Subcutaneous abdominal adipose tissue (tissue), 5 donors: ENCODE results near the gene GNPAT.

Experiments used
- H3K27ac ChIP-seq: one replicate; pipeline ENCODE4 v1.7.0; 2013; ENCODE audit warnings: low read depth, mild to moderate bottlenecking, inconsistent platforms, low read length, moderate library complexity
- H3K27me3 ChIP-seq, 5 donors: one replicate each; pipeline ENCODE4 v1.7.0; 2013; ENCODE audit warnings: low read length in 5 of 5, inconsistent platforms in 1 of 5; ENCODE audit not compliant: control insufficient read depth in 5 of 5, insufficient read depth in 4 of 5
- H3K36me3 ChIP-seq, 5 donors: one replicate each; pipeline ENCODE4 v1.7.0; 2013; ENCODE audit warnings: low read length in 5 of 5; ENCODE audit not compliant: control insufficient read depth in 5 of 5, insufficient read depth in 5 of 5
- H3K4me1 ChIP-seq, 5 donors: one replicate each; pipeline ENCODE4 v1.7.0; 2013; ENCODE audit warnings: low read length in 5 of 5, mild to moderate bottlenecking in 3 of 5, moderate library complexity in 1 of 5; ENCODE audit not compliant: control insufficient read depth in 5 of 5, insufficient read depth in 5 of 5
- H3K4me3 ChIP-seq, 5 donors: one replicate each; pipeline ENCODE4 v1.7.0; 2013; ENCODE audit warnings: low read length in 5 of 5, low read depth in 1 of 5
- H3K9ac ChIP-seq, 5 donors: one replicate each; pipeline ENCODE4 v1.7.0; 2013; ENCODE audit warnings: low read length in 5 of 5, mild to moderate bottlenecking in 4 of 5, moderate library complexity in 3 of 5
- H3K9me3 ChIP-seq, 5 donors: one replicate each; pipeline ENCODE4 v1.7.0; 2013; ENCODE audit warnings: low read length in 5 of 5; ENCODE audit not compliant: control insufficient read depth in 5 of 5
- donor health status: healthy.
- donor health status: healthy.
- donor health status: healthy.
- donor health status: healthy.
- donor health status: healthy.

Gene GNPAT

DNA sequence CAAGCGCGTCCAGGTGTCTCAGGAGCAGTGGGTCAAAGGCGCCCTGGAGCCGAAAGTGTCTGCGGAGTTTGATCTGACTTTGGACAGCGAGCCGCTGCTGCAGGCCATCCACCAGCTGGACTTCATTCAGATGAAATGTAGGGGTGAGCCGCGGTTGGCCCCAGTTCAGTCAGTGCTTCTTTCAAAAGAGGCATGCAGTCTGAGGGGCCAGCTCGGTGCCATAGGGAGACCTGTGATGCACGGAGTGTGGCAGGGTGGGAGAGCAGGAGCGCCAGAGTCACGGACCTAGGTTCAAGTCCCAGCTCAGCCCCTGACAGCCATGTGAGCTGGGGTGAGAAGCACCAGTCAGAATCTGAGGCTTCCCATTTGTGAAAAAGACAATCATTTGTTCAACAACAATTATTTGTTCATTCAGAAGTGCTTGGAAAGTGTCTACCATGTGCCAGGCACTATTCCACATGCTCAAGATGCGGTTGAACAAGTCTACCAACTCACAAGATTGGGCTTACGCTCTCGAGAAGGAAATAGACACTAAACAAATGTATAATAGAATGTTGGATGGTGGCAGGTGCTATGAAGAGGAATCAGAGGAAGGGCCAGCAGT is 39.5 kb upstream of the GNPAT start:
- Histone ChIP-seq H3K4me3 (no peak overlapping the region), H3K27me3 (peaks cover 0 to 3% (median 0%) of the 10 kb centered on the region in 5 donors), H3K27ac (no peak overlapping the region), H3K9me3 (no peaks in the 10 kb centered on the region), H3K4me1 (peaks cover 0 to 18% (median 6%) of the 10 kb centered on the region in 5 donors), H3K36me3 (no peaks in the 10 kb centered on the region), H3K9ac (no peak overlapping the region)

DNA sequence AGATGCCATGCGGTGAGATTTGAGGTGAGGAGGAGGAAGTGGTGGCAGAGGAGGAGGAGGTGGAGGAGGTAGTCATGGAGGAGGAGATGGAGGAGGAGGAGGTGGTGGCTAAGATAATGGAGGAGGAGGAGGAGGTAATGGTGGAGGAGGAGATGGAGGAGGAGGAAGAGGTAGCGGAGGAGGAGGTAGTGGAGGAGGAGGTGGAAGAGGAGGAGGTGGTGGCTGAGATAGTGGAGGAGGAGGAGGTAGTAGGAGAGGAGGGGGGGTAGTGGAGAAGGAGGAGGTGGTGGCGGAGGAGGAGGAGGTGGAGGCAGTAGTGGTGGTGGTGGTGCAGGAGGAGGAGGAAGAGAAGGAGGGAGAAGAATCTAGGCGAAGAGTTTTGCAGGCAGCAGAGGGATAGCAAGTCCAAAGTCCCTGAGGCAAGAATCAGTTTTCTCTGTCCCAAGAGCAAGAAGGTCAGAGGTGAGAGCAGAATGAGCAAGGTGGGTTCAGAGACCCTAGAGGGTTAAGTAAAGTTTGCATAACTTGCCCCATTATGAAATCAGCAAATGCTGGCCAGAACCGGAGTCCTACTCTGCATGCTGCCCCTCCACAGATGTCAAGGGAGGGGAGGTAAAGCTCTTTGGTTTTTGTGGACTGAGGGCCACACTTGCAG is 38.9 kb upstream of the GNPAT start:
- Histone ChIP-seq H3K9me3 (no peaks in the 10 kb centered on the region), H3K4me3 (no peak overlapping the region), H3K9ac (no peak overlapping the region), H3K4me1 (peaks cover 0 to 18% (median 6%) of the 10 kb centered on the region in 5 donors), H3K36me3 (no peaks in the 10 kb centered on the region), H3K27ac (no peak overlapping the region), H3K27me3 (peaks cover 0 to 3% (median 0%) of the 10 kb centered on the region in 5 donors)

DNA sequence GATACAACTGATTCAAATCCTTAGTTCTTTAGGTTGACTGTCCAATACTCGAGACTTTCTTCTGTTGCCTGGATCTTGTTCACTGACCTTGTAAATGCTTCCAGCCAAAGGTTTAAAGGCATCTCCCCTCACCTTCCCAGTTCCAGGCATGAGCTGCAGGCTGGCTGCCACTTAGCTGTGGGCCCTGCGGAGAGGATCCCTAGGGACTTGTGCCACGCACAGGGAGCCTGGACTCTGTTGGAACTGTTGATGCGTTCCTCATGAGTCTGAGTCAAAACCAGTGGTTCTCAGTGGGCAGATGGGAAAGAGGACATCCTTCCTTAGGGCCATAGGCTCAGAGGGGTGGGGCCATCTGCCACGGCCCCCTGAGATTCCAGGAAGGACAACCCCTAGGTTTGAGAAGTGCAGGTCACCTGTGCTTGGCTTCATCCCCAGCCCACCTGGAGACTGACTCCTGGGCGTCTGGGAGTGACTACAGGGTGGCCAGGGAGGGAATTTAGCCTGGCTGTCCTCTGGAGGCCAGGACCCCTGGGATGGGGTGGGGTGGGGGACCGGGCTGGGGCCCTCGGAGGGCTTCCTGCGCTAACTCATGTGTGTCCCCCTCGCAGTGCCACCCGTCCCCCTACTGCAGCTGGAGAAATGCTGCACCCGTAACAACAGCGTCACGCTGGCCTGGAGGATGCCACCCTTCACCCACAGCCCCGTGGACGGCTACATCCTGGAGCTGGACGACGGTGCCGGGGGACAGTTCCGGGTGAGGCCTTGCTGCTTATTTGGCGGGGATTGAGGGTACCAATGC is 37.6 kb upstream of the GNPAT start:
- peaks cover 0 to 3% (median 0%) of the 10 kb centered on the region in 5 donors for H3K27me3 ChIP-seq
- no peak overlapping the region for H3K4me3 ChIP-seq
- H3K9me3 ChIP-seq = no peaks in the 10 kb centered on the region
- H3K36me3 ChIP-seq = no peaks in the 10 kb centered on the region
- H3K4me1 ChIP-seq = peaks cover 0 to 18% (median 6%) of the 10 kb centered on the region in 5 donors
- H3K27ac ChIP-seq = no peak overlapping the region
- H3K9ac ChIP-seq = no peak overlapping the region

DNA sequence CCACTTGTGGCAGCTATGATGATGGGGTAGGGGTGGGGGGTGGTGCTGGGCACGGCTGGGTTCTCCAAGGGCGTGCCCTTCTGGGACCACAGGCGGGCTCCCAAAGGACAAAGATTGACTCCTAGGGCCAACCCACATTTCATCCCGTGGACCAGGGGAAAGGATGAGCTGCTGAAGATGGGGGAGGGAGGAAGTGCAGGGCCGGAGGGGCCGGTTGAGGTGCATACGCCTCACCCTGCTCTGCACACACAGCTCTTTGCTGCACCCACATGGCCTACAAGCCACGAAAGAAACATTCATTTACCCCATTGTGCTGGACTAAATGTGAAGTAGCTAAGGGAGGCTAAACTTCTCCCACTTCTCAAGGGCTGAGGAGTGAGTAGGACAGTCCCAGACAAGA is 34.2 kb upstream of the GNPAT start:
- Histone ChIP-seq H3K9me3 (no peaks in the 10 kb centered on the region), H3K4me3 (no peak overlapping the region), H3K36me3 (no peaks in the 10 kb centered on the region), H3K9ac (no peak overlapping the region), H3K27ac (no peak overlapping the region), H3K4me1 (peaks cover 0 to 16% (median 11%) of the 10 kb centered on the region in 5 donors), H3K27me3 (peaks cover 0 to 3% (median 0%) of the 10 kb centered on the region in 5 donors)

DNA sequence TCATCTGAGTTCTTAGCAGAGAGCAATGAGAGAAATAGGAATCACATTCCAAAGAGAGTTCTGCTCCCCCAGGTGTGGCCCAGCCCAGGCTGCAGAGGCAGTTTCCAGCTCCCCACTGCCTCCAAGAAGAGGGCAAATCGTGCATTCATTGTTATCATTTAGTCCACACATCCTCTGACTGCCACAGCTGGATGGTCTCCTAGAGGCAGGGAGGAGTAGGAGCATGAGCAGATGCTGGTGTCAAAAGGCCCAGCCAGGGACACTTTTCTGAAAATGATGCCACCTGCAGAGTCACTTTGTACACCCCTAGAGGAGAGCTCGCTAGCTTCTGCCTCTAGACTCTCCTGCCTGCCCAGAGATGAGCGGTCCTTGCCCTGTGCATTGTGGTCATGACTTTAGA is 33.6 kb upstream of the GNPAT start:
- no peak overlapping the region for H3K27ac ChIP-seq
- H3K4me1 ChIP-seq = peaks cover 0 to 12% (median 11%) of the 10 kb centered on the region in 5 donors
- peaks cover 0 to 3% (median under 1%) of the 10 kb centered on the region in 5 donors for H3K27me3 ChIP-seq
- no peaks in the 10 kb centered on the region for H3K36me3 ChIP-seq
- H3K9ac ChIP-seq = no peak overlapping the region
- H3K4me3 ChIP-seq = no peak overlapping the region
- no peaks in the 10 kb centered on the region for H3K9me3 ChIP-seq

DNA sequence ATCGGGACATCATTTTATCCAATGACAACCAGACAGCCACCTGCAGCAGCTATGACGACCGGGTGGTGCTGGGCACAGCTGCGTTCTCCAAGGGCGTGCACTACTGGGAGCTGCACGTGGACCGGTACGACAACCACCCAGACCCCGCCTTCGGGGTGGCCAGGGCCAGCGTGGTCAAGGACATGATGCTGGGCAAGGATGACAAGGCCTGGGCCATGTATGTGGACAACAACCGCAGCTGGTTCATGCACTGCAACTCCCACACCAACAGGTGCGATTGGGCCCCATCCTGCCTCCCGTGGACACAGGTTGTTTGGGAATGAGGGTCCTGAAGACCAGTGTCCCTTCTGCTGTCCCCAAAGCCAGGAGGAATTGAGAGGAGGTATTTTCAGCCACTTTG is 32.0 kb upstream of the GNPAT start:
- Histone ChIP-seq H3K27ac (no peak overlapping the region), H3K4me1 (peaks cover 0 to 8% (median 7%) of the 10 kb centered on the region in 5 donors), H3K9ac (no peak overlapping the region), H3K4me3 (no peak overlapping the region), H3K27me3 (peaks cover 0 to 10% (median 6%) of the 10 kb centered on the region in 5 donors), H3K9me3 (no peaks in the 10 kb centered on the region), H3K36me3 (no peaks in the 10 kb centered on the region)

DNA sequence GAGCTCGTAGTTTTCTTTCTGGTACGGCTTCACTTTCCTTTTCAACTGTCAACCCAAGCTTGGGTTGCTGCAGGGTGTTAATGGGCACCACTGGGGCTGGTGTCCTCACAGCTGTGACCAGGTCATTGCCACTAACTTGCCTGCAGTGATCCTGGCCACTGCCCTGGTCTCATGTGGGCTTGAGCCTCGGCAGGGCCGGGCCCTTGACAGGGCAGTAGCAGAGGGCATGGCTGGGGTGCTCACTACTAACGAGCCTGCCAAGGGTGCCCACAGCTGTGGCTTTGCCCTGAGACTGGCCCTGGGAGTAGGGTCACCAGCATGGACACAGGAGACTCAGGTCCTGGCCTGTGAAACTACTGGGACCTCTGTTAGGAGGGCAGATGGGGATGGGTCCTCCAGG is 31.5 kb upstream of the GNPAT start:
- H3K4me3 ChIP-seq = no peak overlapping the region
- H3K4me1 ChIP-seq = peaks cover 0 to 8% (median 7%) of the 10 kb centered on the region in 5 donors
- no peak overlapping the region for H3K27ac ChIP-seq
- H3K9ac ChIP-seq = no peak overlapping the region
- H3K27me3 ChIP-seq = peaks cover 0 to 12% (median 6%) of the 10 kb centered on the region in 5 donors
- H3K36me3 ChIP-seq = no peaks in the 10 kb centered on the region
- H3K9me3 ChIP-seq = no peaks in the 10 kb centered on the region

DNA sequence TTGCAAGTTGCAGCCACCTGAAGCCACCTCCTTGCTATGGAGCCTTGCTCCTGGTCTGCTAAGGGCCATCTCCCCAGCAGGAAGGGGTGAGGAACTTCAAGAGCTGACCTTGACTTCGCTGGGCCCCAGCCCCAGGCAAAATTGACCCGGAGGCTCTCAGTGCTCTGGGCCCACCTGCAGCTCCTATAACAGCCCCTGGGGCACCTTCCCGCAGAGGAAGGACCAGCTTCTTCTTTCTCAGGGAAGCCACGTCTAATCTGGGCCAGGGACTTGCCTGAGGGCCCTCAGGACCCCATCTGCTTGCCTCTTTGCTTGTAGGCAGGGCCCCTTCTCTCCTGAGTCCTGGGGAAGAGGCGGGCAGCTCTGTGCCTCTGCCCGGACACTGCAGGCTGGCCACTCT is 30.9 kb upstream of the GNPAT start:
- Histone ChIP-seq H3K27ac (no peak overlapping the region), H3K4me1 (peaks cover 0 to 8% (median 7%) of the 10 kb centered on the region in 5 donors), H3K4me3 (no peak overlapping the region), H3K9ac (no peak overlapping the region), H3K9me3 (no peaks in the 10 kb centered on the region), H3K27me3 (peaks cover 0 to 12% (median 8%) of the 10 kb centered on the region in 5 donors), H3K36me3 (no peaks in the 10 kb centered on the region)

DNA sequence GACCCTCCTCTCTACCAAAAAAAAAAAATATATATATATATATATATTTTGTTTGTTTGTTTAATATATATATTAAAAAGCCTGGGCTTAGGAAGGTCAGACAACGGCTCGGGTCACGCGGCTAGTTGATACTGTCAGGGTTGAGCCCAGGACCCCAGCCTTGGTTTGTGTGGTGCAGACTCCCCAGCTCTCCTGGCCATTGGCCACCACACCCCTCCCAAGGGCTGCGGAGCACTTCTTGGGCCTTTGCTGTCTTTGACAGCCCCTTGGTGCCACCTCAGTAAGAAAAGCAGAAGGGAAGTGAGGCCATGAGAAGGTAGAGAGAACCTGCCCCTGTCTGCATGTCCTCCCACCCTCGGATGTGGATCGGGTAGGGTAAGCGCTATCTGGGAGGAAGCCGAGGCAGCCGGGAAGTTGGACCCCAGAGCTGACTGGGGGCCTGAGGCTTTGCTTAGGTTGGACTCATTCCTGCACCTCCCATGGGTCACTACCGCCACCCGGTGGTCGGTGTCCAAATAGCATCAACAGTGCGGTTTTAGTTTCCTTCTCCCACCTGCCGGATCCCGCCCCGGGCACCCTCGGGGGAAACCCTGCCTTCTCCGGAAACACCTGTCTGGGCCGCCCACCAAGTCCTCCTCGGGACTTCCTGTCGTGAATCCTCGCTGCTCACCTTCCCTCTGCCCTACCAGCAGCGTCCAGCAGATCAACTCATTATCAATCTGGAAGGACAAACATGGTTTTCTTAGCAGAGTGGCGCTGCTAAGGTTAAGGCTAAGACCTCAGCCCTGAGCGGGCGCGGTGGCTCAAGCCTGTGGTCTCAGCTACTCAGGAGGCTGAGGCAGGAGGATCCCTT is 29.8 kb upstream of the GNPAT start:
- Histone ChIP-seq H3K27ac (no peak overlapping the region), H3K4me3 (peak overlapping the region; percentile 50 to 68 (median 65)), H3K36me3 (no peaks in the 10 kb centered on the region)

More for the DNA sequence above, 29.8 kb upstream of the GNPAT start:
- Histone ChIP-seq H3K9me3 (no peaks in the 10 kb centered on the region), H3K27me3 (peaks cover 0 to 14% (median 11%) of the 10 kb centered on the region in 5 donors), H3K4me1 (peaks cover 0 to 8% (median 7%) of the 10 kb centered on the region in 5 donors), H3K9ac (peak overlapping the region in 2 of 5 donors; percentile 61 to 68)
